GM12874 (cell line): ENCODE data around the gene ZNF525.

Source experiments
- CTCF ChIP-seq: IDR thresholded peaks from 2 replicates; pipeline ENCODE4 v1.5.1; 2011; ENCODE audit warnings: low read depth, mild to moderate bottlenecking, control low read depth, low read length, moderate library complexity; ENCODE audit not compliant: insufficient read depth

Gene ZNF525

GRCh38 chr19:53388904-53389303, 23.4 kb downstream of the ZNF525 start:
- no peak for TF ChIP-seq CTCF

GRCh38 chr19:53389571-53389970, 24.1 kb downstream of the ZNF525 start:
- no peak for TF ChIP-seq CTCF

- no peak for TF ChIP-seq CTCF
These were observed 24.5 kb downstream of the ZNF525 start for GRCh38 chr19:53389978-53390377.

GRCh38 chr19:53394522-53394973, 29.0 kb downstream of the ZNF525 start:
- TF ChIP-seq CTCF, result no peak

- peak; percentile 57 for TF ChIP-seq CTCF
These were observed 29.7 kb downstream of the ZNF525 start, which contains the start of gene ZNF765 for GRCh38 chr19:53394974-53395839. Gene ZNF765, plus strand, starts transcription at chr19:53395149. Its CDS starts 2,867 bp downstream, at chr19:53398016.

- no peak for TF ChIP-seq CTCF
These were observed 31.0 kb downstream of the ZNF525 start for GRCh38 chr19:53396525-53396868.

GRCh38 chr19:53409505-53410204, 44.1 kb downstream of the ZNF525 start:
- no peak for TF ChIP-seq CTCF
